Fibroblast of lung (primary cell): ENCODE measurements around the gene OSBP2.

Experiments used
- CTCF ChIP-seq, 2 donors: IDR thresholded peaks in 1 of 2; conservative IDR thresholded peaks in 1 of 2; 1 replicate in 1 of 2; 2 replicates in 1 of 2; pipeline ENCODE4 v1.5.1; 2011 to 2012; ENCODE audit warnings: low read length in 2 of 2, control low read depth in 1 of 2, inconsistent platforms in 1 of 2, low read depth in 1 of 2, mild to moderate bottlenecking in 1 of 2
- EZH2 ChIP-seq: IDR thresholded peaks from 2 replicates; pipeline ENCODE4 v1.5.1; 2012; ENCODE audit warnings: low read length, control low read depth, mild to moderate bottlenecking; ENCODE audit errors: missing control alignments

- TF ChIP-seq CTCF (conservative IDR thresholded peaks at IDR 0.05 in 1 of 2, IDR thresholded peaks at IDR 0.05 in 1 of 2; ENCODE audit: low read depth in 1 of 2, low read length in 2 of 2) (no peak), EZH2 (no peak)
These were observed 23.8 kb downstream of the OSBP2 start for GRCh38 chr22:30718491-30718890.
